ENCODE data around the gene SLCO1B1. TPM values are rescaled to one million over a fixed set of nuclear protein-coding genes. Genes with fewer than 3 reads are reported as not detected.
A peak's percentile ranks its signal among the peaks of the same experiment; 100 is the strongest.
"Not testable (repeated sequence)": the region's sequence is repeated elsewhere in the genome, so short reads cannot be mapped to it uniquely, and the experiment has no call there.

Gene SLCO1B1
- total and polyA plus RNA-seq, 8 donors = not detected

- no peak overlapping the region for H3K27ac ChIP-seq
- intact Hi-C loops (cut with DNase I; ENCODE audit: low total_unique reads) = no loop called here
- H3K4me3 ChIP-seq = no peak overlapping the region
- H3K9me3 ChIP-seq = no peaks in the 10 kb centered on the region
- H3K36me3 ChIP-seq = no peaks in the 10 kb centered on the region
- DNase-seq = peak; percentile 44 to 51
- no peaks in the 10 kb centered on the region for H3K4me1 ChIP-seq
- WGBS, 5 donors = 36 to 41% (median 38%) methylated on average over 3 of the region's 3 CpGs
- TF ChIP-seq POLR2A (IDR thresholded peaks at IDR 0.05) (no peak), EP300 (IDR thresholded peaks at IDR 0.05) (no peak), POLR2AphosphoS5 (IDR thresholded peaks at IDR 0.05) (no peak)
- TF ChIP-seq, protein P1, sequence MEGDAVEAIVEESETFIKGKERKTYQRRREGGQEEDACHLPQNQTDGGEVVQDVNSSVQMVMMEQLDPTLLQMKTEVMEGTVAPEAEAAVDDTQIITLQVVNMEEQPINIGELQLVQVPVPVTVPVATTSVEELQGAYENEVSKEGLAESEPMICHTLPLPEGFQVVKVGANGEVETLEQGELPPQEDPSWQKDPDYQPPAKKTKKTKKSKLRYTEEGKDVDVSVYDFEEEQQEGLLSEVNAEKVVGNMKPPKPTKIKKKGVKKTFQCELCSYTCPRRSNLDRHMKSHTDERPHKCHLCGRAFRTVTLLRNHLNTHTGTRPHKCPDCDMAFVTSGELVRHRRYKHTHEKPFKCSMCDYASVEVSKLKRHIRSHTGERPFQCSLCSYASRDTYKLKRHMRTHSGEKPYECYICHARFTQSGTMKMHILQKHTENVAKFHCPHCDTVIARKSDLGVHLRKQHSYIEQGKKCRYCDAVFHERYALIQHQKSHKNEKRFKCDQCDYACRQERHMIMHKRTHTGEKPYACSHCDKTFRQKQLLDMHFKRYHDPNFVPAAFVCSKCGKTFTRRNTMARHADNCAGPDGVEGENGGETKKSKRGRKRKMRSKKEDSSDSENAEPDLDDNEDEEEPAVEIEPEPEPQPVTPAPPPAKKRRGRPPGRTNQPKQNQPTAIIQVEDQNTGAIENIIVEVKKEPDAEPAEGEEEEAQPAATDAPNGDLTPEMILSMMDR (IDR thresholded peaks at IDR 0.05) = peak in 4 of 7 experiments; percentile 24 to 62 (median 54)
- no peaks in the 10 kb centered on the region for H3K27me3 ChIP-seq
These were observed 39.0 kb downstream of the SLCO1B1 start for GRCh38 chr12:21169878-21170472.

DNA sequence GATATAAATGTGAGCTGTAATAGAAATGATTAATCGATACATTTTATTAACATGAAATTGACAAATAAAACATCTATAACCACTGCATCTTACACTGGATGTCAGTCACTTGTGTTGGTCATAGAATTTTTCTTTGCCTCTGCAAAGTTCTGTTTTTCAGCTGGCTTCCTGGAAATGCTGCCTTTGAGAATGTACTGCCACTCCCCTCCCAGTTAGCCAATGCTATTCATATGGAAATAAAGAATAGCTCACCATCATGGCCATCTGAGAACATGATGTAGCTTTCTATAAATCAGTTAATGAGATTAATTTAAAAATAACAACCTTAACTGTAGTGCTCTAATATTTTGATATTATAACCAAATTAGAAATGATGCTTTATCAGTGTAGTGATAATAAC is 41.1 kb downstream of the SLCO1B1 start:
- H3K36me3 ChIP-seq = no peaks in the 10 kb centered on the region
- no peak for DNase-seq
- no peaks in the 10 kb centered on the region for H3K9me3 ChIP-seq
- TF ChIP-seq EP300 (IDR thresholded peaks at IDR 0.05) (no peak), POLR2AphosphoS5 (IDR thresholded peaks at IDR 0.05) (no peak)
- H3K4me3 ChIP-seq = no peak overlapping the region
- WGBS, 5 donors = 88 to 100% (median 97%) methylated on average over 1 of the region's 1 CpG
- no peak overlapping the region for H3K27ac ChIP-seq
- intact Hi-C loops (cut with DNase I; ENCODE audit: low total_unique reads) = no loop called here
- no peaks in the 10 kb centered on the region for H3K27me3 ChIP-seq
- no peaks in the 10 kb centered on the region for H3K4me1 ChIP-seq

GRCh38 chr12:21183721-21184275 is 52.8 kb downstream of the SLCO1B1 start:
- TF ChIP-seq, protein P1 (IDR thresholded peaks at IDR 0.05) = no peak
- TF ChIP-seq POLR2AphosphoS5 (IDR thresholded peaks at IDR 0.05) (no peak), POLR2A (IDR thresholded peaks at IDR 0.05) (no peak), EP300 (IDR thresholded peaks at IDR 0.05) (no peak)
- no peaks in the 10 kb centered on the region for H3K4me1 ChIP-seq
- H3K36me3 ChIP-seq = no peaks in the 10 kb centered on the region
- no peaks in the 10 kb centered on the region for H3K9me3 ChIP-seq
- no peaks in the 10 kb centered on the region for H3K27me3 ChIP-seq
- intact Hi-C loops (cut with DNase I; ENCODE audit: low total_unique reads) = no loop called here
- 49 to 67% (median 58%) methylated on average over 3 of the region's 3 CpGs for WGBS, 5 donors
- no peak for DNase-seq
- no peak overlapping the region for H3K4me3 ChIP-seq
- H3K27ac ChIP-seq = no peak overlapping the region

DNA sequence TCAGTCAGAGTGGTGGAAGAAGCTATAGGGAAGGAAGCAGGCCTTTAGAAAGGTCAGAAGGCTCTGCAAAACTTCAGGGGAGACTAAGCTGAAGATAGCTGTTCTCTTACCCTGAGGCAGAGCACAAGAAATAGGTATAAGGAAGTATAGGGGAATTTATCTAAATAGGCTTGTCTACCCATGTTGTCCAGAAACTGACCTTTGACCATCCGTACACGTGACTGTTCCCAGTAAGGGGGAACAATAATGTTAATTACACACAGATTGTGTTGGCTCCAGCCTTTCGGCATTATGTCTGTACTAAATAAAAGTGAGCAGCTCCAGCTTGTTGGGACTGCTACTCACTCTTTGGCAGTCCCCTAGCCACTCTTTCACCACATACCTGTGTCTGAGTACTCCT is 59.0 kb downstream of the SLCO1B1 start:
- intact Hi-C loops (cut with DNase I; ENCODE audit: low total_unique reads) = no loop called here
- Histone ChIP-seq H3K36me3 (no peaks in the 10 kb centered on the region), H3K9me3 (peaks cover 0 to 12% (median 7%) of the 10 kb centered on the region in 4 donors), H3K27ac (no peak overlapping the region), H3K4me3 (no peak overlapping the region), H3K4me1 (no peaks in the 10 kb centered on the region), H3K27me3 (no peaks in the 10 kb centered on the region)
- TF ChIP-seq POLR2AphosphoS5 (IDR thresholded peaks at IDR 0.05) (no peak), EP300 (IDR thresholded peaks at IDR 0.05) (no peak), POLR2A (IDR thresholded peaks at IDR 0.05) (no peak)
- TF ChIP-seq, protein P1 (IDR thresholded peaks at IDR 0.05) = no peak
- DNase-seq = no peak
- 49 to 78% (median 58%) methylated on average over 3 of the region's 3 CpGs for WGBS, 5 donors

GRCh38 chr12:21214433-21214832 is 83.4 kb downstream of the SLCO1B1 start:
- intact Hi-C loops (cut with DNase I; ENCODE audit: low total_unique reads); H3K4me3 ChIP-seq; H3K27ac ChIP-seq; H3K36me3 ChIP-seq; H3K4me1 ChIP-seq; DNase-seq; H3K9me3 ChIP-seq; H3K27me3 ChIP-seq: not testable (repeated sequence)
- WGBS, 5 donors = 85 to 100% (median 86%) methylated on average over 3 to 19 of the region's 19 CpGs
